Esophagus squamous epithelium (tissue), 4 donors: Measurements from ENCODE around the gene NTSR2.

Experiments used
- POLR2A ChIP-seq, 4 donors: fragments of 450-650 bp; IDR thresholded peaks; one replicate each; pipeline ENCODE4 v1.6.1; 2017; ENCODE audit warnings: antibody characterized with exemption in 4 of 4, mild to moderate bottlenecking in 4 of 4, moderate library complexity in 3 of 4
- TF ChIP-seq, protein P1 (sequence below), 6 experiments: fragments of 450-650 bp in 4 of 6; fragments of 200-600 bp in 2 of 6; sonication (generic) in 2 of 6; IDR thresholded peaks; one replicate each; pipeline ENCODE4 v1.5.1; 2016 to 2019; ENCODE audit warnings: antibody characterized with exemption in 6 of 6, mild to moderate bottlenecking in 4 of 6, moderate library complexity in 4 of 6

DNA sequence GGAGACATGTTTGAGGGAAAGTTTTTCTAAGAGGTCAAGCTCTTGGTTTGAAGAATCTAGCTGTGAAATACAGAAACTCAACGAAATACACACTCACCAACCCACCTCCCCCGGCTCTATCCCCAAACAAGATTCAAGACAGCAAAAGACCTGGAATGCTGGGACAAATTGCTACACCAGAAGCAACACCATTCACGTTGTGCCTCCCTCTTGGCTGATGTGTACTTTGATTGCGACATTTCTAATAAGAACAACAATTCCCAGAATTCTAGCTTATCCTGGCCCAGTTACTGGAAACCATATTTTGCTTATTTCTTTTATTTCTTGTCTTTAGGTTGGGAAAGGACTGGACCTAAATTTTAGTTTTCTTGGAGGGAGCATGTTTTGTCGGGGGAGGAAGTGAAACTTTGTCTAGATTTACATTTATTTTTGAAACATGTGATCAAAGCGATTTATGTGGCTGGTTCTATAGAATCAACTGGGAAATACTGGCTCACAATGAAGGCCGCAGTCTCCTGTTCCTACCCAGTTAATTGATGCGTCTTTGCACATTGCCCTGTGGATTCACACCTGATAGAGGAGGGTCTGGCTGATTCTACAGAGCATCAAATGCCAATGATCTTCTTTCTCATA lies 46.8 kb upstream of the NTSR2 start:
- TF ChIP-seq, protein P1, sequence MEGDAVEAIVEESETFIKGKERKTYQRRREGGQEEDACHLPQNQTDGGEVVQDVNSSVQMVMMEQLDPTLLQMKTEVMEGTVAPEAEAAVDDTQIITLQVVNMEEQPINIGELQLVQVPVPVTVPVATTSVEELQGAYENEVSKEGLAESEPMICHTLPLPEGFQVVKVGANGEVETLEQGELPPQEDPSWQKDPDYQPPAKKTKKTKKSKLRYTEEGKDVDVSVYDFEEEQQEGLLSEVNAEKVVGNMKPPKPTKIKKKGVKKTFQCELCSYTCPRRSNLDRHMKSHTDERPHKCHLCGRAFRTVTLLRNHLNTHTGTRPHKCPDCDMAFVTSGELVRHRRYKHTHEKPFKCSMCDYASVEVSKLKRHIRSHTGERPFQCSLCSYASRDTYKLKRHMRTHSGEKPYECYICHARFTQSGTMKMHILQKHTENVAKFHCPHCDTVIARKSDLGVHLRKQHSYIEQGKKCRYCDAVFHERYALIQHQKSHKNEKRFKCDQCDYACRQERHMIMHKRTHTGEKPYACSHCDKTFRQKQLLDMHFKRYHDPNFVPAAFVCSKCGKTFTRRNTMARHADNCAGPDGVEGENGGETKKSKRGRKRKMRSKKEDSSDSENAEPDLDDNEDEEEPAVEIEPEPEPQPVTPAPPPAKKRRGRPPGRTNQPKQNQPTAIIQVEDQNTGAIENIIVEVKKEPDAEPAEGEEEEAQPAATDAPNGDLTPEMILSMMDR (IDR thresholded peaks at IDR 0.05), result no peak
- TF ChIP-seq POLR2A (IDR thresholded peaks at IDR 0.05), result no peak
